NCI-H2227 treated with DMSO at 0.1 percent for 48 hours (cell line): ENCODE measurements around the gene DNASE2B.
"Not testable (repeated sequence)": the region's sequence is repeated elsewhere in the genome, so short reads cannot be mapped to it uniquely, and the experiment has no call there.

Experiments used
- DNase-seq: peaks from one replicate; lab custom pipeline; 2025; lab: John Stamatoyannopoulos, UW

Gene DNASE2B

GRCh38 chr1:84412316-84412942 is 14.1 kb downstream of the DNASE2B start:
- no peak for DNase-seq

GRCh38 chr1:84415396-84415795 is 17.1 kb downstream of the DNASE2B start:
- no peak for DNase-seq

- no peak for DNase-seq
Measured at GRCh38 chr1:84422909-84423308, 24.6 kb downstream of the DNASE2B start.

- DNase-seq = no peak
Measured at GRCh38 chr1:84424513-84425149, 26.3 kb downstream of the DNASE2B start.

GRCh38 chr1:84425150-84425896 is 27.0 kb downstream of the DNASE2B start:
- no peak for DNase-seq

GRCh38 chr1:84426376-84426775 is 28.1 kb downstream of the DNASE2B start:
- no peak for DNase-seq

GRCh38 chr1:84427250-84428188 is 29.2 kb downstream of the DNASE2B start:
- no peak for DNase-seq

GRCh38 chr1:84428235-84428634 is 30.0 kb downstream of the DNASE2B start:
- DNase-seq = peak; percentile 45

- DNase-seq = no peak
Measured at GRCh38 chr1:84429231-84429630, 30.9 kb downstream of the DNASE2B start.

- no peak for DNase-seq
Measured at GRCh38 chr1:84430546-84430945, 32.3 kb downstream of the DNASE2B start.

- DNase-seq = peak; percentile 94
Measured at GRCh38 chr1:84433258-84434080, 35.2 kb downstream of the DNASE2B start.

GRCh38 chr1:84434081-84434769 is 35.9 kb downstream of the DNASE2B start:
- no peak for DNase-seq

GRCh38 chr1:84434801-84435549 is 36.7 kb downstream of the DNASE2B start:
- no peak for DNase-seq

GRCh38 chr1:84436876-84437655 is 38.8 kb downstream of the DNASE2B start:
- no peak for DNase-seq

- peak; percentile 26 for DNase-seq
Measured at GRCh38 chr1:84442256-84442655, 44.0 kb downstream of the DNASE2B start.

- DNase-seq = not testable (repeated sequence)
Measured at GRCh38 chr1:84442747-84443646, 44.7 kb downstream of the DNASE2B start.

- DNase-seq = not testable (repeated sequence)
Measured at GRCh38 chr1:84448704-84449103, 50.4 kb downstream of the DNASE2B start.

GRCh38 chr1:84450910-84451309 is 52.6 kb downstream of the DNASE2B start:
- DNase-seq = no peak
